Measurements from ENCODE around the gene TVP23C. TPM values are rescaled to one million over a fixed set of nuclear protein-coding genes. Genes with fewer than 3 reads are reported as not detected.
A peak's percentile ranks its signal among the peaks of the same experiment; 100 is the strongest.
"Not testable (repeated sequence)": the region's sequence is repeated elsewhere in the genome, so short reads cannot be mapped to it uniquely, and the experiment has no call there.

The TVP23C gene
- total RNA-seq = 4.8 TPM
- long read RNA-seq, partial matches to known transcripts = 0 of 1 reads
- long read RNA-seq, other reads (novel, unspliced or antisense) = 1 of 1 reads

- H3K27ac ChIP-seq (replicated peaks) = peak within 1 kb of the TSS; percentile 76
- H3K36me3 ChIP-seq; H3K4me1 ChIP-seq; H3K27me3 ChIP-seq (ENCODE audit: low read depth); H3K9me3 ChIP-seq (replicated peaks); intact Hi-C loops (cut with micrococcal nuclease): not testable (repeated sequence)
- H3K4me3 ChIP-seq = peak within 1 kb of the TSS; percentile 84
- peak; percentile 70 for DNase-seq
These were observed at the start of gene TVP23C for GRCh38 chr17:15563375-15563857. TVP23C (minus strand) TSS chr17:15563483; CDS start chr17:15563448, 35 bp downstream.

GRCh38 chr17:15592960-15593359, 29.7 kb upstream of the TVP23C start:
- DNase-seq; H3K27me3 ChIP-seq (ENCODE audit: low read depth); H3K27ac ChIP-seq (replicated peaks); H3K4me3 ChIP-seq; H3K4me1 ChIP-seq; intact Hi-C loops (cut with micrococcal nuclease); H3K36me3 ChIP-seq; H3K9me3 ChIP-seq (replicated peaks): not testable (repeated sequence)

DNA sequence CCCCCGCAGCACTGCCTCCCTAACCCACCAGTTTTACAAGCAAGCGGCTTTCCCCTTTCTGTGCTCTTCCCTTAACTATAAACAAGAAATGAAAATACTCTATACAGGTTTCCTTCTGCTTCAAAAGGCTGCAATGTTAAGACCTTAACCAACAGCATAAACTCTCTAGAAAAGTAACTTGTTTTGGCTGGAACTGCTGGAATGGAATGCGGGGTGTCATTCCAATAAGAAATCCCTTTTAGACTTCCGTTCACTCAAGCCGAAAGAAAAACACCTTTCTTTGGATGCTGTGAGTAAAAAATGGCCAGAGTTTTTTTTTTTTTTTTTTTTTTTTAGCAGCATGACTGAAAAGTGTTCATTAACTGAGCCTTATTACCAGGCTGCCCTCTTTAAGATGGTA, 28.7 kb upstream of the TVP23C start:
- H3K9me3 ChIP-seq (replicated peaks); DNase-seq; H3K4me3 ChIP-seq; H3K27ac ChIP-seq (replicated peaks); H3K36me3 ChIP-seq; H3K4me1 ChIP-seq; intact Hi-C loops (cut with micrococcal nuclease); H3K27me3 ChIP-seq (ENCODE audit: low read depth): not testable (repeated sequence)

DNA sequence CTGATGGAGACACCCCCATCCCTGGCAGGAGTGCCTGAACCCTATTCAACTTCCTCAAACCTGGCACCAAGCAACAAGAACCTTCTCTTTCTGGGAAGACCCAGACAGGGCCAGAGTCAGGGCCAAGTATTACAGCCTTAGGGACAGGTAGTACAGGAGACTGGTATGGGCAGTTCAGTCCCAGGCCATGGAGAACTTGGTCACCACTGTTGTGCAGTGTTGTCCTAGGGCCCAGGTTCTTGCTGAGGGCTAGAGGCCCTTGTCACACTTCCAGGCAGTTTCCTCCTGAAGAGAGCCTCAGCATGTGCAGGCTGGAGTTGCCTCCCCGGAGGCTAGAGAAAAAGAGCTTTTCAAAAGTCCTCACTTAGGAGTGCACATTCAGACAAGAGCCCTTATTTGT, 27.6 kb upstream of the TVP23C start:
- H3K36me3 ChIP-seq; H3K27ac ChIP-seq (replicated peaks); H3K4me3 ChIP-seq; DNase-seq; intact Hi-C loops (cut with micrococcal nuclease); H3K4me1 ChIP-seq; H3K27me3 ChIP-seq (ENCODE audit: low read depth); H3K9me3 ChIP-seq (replicated peaks): not testable (repeated sequence)

DNA sequence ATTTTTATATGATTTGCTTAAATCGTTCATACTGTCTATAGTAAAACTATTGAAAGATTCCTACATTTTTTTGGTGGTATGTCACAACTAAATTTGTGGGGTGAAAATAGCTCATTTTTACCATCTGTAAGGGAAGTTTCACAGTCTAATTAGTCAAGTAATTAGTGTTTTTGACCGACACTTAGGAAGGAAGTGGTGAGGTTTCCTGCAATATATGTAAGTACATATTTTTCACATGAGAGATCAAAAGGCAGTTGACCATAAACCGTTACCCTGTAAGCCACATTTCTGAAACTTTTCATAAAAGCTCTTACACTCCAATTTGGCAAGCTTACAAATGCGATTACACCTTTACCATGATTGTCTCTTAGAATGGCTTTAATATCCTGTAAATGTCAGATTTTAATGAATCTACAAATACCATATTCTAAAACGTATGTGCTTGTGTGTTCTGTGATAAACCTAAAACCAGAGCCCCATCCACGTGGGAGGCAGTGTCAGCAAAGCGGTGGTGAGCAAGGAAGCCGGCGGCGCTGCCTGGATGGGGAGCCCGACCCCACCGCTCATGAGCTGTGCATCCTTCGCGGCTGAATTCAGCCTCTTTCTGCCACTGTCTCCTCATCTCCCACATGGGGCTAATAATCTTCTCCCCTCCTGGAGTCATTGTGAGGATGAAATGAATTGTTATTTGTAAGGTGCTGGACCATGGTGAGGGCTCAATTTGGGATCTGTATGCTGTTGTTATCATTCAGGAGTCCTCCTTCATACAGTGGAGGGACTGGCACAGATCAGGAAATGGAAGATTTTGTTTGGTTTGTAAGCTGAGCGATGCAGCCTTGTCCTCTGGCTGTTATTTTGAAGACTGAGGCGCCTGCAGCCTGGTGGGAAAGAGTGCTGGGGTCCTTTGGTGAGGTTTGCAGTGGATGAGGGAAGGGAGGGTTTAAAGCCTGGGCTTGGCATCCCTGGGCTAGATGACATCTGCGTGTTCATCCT, 26.6 kb upstream of the TVP23C start:
- intact Hi-C loops (cut with micrococcal nuclease) = not testable (repeated sequence)

GRCh38 chr17:15588017-15588416, 24.7 kb upstream of the TVP23C start:
- H3K27ac ChIP-seq (replicated peaks); H3K27me3 ChIP-seq (ENCODE audit: low read depth); H3K36me3 ChIP-seq; intact Hi-C loops (cut with micrococcal nuclease); H3K9me3 ChIP-seq (replicated peaks); H3K4me1 ChIP-seq; H3K4me3 ChIP-seq; DNase-seq: not testable (repeated sequence)

More for the DNA sequence above, 26.6 kb upstream of the TVP23C start:
- not testable (repeated sequence) for H3K9me3 ChIP-seq (replicated peaks); H3K4me1 ChIP-seq; H3K27me3 ChIP-seq (ENCODE audit: low read depth); H3K27ac ChIP-seq (replicated peaks); DNase-seq; H3K36me3 ChIP-seq; H3K4me3 ChIP-seq

DNA sequence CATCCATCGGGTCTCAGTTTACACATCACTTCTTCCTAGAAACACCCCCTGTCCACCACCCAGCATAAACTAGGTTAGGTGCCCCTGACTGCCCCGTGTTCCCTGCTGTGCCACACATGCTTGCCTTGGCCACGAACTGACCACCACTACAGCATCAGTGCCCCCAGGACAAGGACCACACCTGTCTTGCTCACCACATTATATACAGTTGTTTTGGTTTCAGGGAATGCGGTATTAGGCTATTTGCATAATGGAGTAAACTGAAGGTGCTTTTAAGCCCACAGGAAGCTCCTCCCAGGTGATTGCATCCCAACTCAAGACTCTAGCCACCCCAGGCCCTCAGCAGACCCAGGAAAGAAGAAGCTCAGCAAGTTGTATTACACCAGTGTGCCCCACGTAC, 20.0 kb upstream of the TVP23C start:
- H3K4me3 ChIP-seq; H3K27me3 ChIP-seq (ENCODE audit: low read depth); H3K9me3 ChIP-seq (replicated peaks); H3K4me1 ChIP-seq; H3K27ac ChIP-seq (replicated peaks); intact Hi-C loops (cut with micrococcal nuclease); H3K36me3 ChIP-seq; DNase-seq: not testable (repeated sequence)

DNA sequence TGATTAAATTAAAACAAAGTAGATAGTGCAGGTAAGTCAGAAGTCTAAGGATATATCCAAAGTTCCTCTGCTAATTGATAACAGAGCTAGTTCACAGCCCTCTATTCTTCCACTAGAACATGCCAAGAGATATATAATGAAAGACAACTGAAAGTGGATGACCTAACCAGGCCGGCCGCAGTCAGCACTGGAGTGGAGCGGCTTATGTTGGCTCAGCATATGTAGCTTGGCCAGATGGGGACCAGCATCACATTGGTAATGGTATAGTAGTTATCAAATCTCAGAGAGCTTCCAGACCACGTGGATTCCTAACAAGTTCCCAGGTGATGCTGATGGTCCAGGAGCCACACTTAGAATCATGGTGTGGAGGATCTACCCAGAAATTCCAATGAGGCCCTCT, 18.2 kb upstream of the TVP23C start:
- DNase-seq; intact Hi-C loops (cut with micrococcal nuclease); H3K36me3 ChIP-seq; H3K4me1 ChIP-seq; H3K9me3 ChIP-seq (replicated peaks); H3K27me3 ChIP-seq (ENCODE audit: low read depth); H3K4me3 ChIP-seq; H3K27ac ChIP-seq (replicated peaks): not testable (repeated sequence)

GRCh38 chr17:15576848-15577247, 13.6 kb upstream of the TVP23C start:
- H3K4me3 ChIP-seq; H3K36me3 ChIP-seq; H3K27me3 ChIP-seq (ENCODE audit: low read depth); H3K9me3 ChIP-seq (replicated peaks); H3K4me1 ChIP-seq; intact Hi-C loops (cut with micrococcal nuclease); DNase-seq; H3K27ac ChIP-seq (replicated peaks): not testable (repeated sequence)

- H3K9me3 ChIP-seq (replicated peaks); H3K27ac ChIP-seq (replicated peaks); H3K4me1 ChIP-seq; intact Hi-C loops (cut with micrococcal nuclease); H3K27me3 ChIP-seq (ENCODE audit: low read depth); H3K36me3 ChIP-seq; DNase-seq; H3K4me3 ChIP-seq: not testable (repeated sequence)
These were observed 11.4 kb upstream of the TVP23C start for GRCh38 chr17:15574660-15575059.

All from left ventricle myocardium inferior (tissue), 1 donor.